GM19239 (cell line): Measurements from ENCODE around the gene MAGI2.

Experiments
- DNase-seq: peaks from one replicate; pipeline ENCODE4 v3.0.0; 2011; ENCODE audit warnings: low spot score; ENCODE audit not compliant: insufficient read length
- FAIRE-seq: peaks from 2 replicates; lab custom pipeline; 2011; peaks lifted over from hg19 to GRCh38; lab: Jason Lieb, UNC

MAGI2 gene

GRCh38 chr7:78168865-78169264 is 1284.6 kb downstream of the MAGI2 start:
- FAIRE-seq, result no peak
- no peak for DNase-seq

GRCh38 chr7:78167860-78168259 is 1285.6 kb downstream of the MAGI2 start:
- DNase-seq (no peak), FAIRE-seq (no peak)

DNA sequence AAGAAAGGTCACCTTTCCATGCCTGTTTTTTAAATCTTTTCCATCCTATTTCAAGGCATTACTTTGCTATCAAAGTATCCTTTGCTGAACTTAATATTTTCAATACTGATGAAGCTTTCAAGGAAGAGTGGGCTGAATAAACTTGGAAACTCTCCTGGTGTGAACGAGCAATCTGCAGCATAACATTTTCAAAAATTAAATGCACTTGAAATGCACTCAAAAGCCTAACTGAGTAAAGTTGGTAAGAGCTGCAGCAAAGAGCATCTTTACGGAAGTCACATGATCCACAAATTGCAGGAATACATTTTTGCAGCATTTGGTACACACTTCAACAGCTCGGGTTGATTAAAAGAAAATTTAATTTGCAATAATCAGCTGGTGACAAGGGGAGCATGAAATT is 1287.6 kb downstream of the MAGI2 start:
- no peak for DNase-seq
- FAIRE-seq, result no peak

DNA sequence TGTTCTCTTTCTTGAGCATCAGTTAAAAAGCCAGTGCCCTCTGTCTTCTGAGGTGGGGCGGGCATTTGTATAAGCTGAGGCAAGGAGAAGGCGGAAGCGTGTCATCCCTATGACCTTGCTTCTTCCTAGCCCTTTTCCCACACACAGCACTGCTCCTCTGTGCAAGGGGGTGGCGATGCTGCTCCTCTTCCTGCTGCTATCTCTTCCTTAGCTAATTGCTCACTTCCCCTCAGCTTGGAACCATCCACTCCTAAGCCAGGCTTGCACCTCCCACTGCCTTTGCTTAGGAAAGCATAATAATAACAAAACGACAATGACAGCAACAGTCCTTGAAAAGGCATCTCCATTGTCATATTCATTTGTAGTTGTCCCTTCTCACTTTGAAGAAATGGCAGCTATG is 1288.0 kb downstream of the MAGI2 start:
- no peak for FAIRE-seq

DNA sequence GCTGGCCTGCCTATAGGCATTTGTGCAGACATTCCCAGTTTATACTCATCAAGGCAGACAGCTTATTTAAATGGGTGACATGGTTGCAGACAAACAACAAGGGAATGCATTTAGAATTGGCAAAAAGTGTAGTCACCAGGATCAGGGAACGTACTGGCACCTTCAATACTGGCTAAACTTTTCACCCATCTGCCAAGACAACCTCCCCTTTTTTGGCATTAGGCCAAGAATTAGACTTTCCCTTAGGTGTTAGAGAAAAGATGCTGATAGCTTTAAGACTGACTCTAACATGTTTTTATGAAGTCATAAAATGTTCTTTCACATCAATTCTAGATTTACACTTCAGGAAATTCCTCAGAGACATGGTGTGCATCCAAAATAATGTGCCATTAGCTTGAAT is 1289.0 kb downstream of the MAGI2 start:
- DNase-seq (no peak), FAIRE-seq (no peak)

More for the DNA sequence above, 1288.0 kb downstream of the MAGI2 start:
- no peak for DNase-seq

DNA sequence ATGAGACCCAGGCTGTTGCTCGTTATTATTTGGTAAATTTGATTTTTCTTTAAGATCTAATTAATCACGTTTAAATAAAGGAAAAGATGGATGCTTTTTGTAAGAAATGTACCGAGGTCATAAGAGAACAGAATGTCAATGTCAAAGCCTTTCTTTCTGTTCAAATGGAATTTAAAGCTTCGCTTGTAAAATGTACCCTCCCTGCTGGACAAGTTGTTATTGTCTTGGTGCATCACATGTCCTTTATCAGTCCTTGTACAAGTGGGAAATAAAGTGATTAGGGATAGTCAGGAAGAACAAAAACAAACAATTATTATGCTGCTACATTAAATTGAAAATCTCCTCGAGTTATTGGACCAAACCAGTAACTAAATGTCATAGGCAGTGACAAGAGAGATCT is 1291.7 kb downstream of the MAGI2 start:
- FAIRE-seq (no peak), DNase-seq (no peak)

DNA sequence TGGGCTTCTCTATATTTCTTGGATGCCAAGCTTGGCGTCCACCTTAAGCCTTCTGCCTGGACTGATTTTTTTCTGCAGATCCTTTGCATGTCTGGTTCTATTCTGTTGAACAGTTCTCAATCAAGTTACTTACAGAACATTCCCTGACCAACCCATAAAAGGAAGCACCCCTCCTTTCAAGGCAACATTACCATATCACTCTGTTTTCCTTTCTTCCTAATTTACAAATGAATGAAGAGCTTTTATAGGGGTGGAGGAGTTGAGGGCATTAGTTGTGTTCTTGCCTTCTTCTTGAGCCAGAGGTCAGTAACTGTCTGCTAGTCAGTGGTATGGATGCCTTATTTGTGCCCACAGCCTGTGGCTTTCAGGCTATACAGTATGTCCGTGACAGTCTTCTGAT is 1293.9 kb downstream of the MAGI2 start:
- no peak for DNase-seq
- no peak for FAIRE-seq

DNA sequence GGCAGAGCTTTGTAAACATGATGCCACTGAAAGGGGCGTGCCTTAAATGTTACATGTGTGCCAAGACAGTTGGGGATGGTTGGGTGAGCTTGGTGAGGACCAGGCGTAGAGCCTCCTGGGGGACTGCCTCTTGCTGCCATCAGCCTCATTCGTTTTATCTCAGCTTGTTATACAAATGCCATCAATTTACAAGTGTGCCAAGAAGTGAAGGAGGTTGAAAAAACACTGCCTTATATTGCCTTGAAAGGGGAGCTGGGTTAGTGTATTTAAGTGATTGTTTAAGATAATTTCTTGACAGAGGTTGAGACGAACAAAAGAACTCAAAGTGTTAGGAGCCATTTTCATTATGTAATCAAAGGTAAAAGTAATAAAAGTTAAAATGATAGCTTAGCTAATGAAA is 1300.2 kb downstream of the MAGI2 start:
- FAIRE-seq (no peak), DNase-seq (no peak)

DNA sequence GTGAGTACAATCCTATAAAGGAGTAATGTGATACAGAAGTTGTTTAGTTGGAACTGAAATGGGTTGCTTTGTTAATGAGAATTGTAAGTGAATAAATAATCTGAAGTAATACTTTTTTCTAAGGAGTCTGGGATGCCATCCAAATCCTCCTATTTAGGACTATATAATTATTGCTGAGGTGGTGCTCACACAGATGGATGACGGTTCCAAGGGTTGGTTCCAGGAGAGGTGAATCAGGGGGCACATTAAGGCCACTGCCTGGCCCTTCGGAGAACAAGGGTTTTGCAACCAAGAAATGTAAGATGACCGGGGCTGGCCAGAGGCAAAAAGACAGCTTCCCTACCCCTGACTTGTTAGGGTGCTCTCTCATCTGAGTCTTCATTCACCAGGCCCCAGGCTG is 1302.2 kb downstream of the MAGI2 start:
- no peak for DNase-seq

DNA sequence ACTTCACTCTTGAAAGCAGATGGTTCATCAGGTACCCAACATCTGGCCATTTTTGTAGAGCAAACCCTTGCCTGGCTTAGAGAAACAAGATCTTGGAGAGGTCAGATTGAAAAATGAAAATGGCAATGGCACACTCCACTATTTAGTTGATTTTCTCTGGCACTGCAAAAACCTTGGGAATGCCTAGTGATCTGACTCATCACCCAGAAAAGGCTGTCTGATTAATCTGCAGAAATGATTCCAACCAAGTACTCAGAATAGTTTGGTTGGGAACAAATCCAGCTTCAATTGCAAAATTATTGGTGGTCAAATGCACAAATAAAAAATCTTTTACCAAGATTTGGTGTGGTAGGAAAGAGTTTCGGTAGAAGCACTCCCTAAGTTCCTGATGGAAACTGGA is 1303.7 kb downstream of the MAGI2 start:
- no peak for FAIRE-seq
- DNase-seq, result no peak

More for the DNA sequence above, 1302.2 kb downstream of the MAGI2 start:
- no peak for FAIRE-seq

GRCh38 chr7:78148166-78148894 is 1305.1 kb downstream of the MAGI2 start:
- DNase-seq (no peak), FAIRE-seq (no peak)

- FAIRE-seq, result no peak
- no peak for DNase-seq
Measured at GRCh38 chr7:78146546-78146945, 1306.9 kb downstream of the MAGI2 start.

GRCh38 chr7:78143661-78144060 is 1309.8 kb downstream of the MAGI2 start:
- DNase-seq, result no peak
- FAIRE-seq, result no peak

- no peak for DNase-seq
- no peak for FAIRE-seq
Measured at GRCh38 chr7:78141522-78142281, 1311.8 kb downstream of the MAGI2 start.

DNA sequence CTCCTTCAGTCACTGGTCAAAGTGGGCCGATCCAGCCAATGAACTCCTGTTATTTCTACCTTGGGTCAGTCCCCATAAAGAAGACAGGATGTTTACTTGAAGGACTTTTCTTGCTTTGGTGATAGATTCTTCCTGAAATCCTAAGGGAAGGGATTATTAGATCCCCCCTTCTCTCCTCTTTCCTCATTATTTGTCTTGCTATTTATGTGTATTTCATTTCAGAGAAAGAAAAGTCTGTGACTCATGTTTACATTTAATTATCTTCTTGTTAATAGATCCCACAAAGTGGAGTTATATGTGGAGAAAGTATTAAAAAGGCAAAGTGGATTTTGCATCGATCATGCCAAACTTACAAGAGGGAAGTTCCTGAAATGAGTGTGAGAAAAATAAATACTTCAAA is 1313.4 kb downstream of the MAGI2 start:
- FAIRE-seq (no peak), DNase-seq (no peak)

GRCh38 chr7:78139335-78139734 is 1314.1 kb downstream of the MAGI2 start:
- DNase-seq, result no peak

GRCh38 chr7:78134774-78135173 is 1318.7 kb downstream of the MAGI2 start:
- DNase-seq (no peak), FAIRE-seq (no peak)

More at GRCh38 chr7:78139335-78139734, 1314.1 kb downstream of the MAGI2 start:
- FAIRE-seq, result no peak

DNA sequence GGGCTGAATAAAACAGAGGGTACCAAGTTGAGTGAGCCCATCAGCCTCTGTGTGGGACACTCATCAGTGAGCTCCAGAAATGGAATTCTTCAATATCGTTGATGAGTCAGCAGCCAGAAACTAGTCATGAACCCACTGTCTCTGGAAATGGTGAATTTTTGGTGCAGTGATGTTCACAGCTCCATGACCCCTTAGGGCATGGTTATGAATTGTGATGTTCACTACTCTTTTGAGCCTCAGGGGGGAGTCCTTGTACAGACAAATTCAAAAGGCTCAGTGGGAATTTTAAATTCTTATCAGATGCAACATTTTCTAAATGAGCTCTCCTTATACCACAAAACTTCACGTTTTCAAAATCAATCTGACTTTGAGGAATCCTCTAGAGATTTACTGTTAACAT is 1319.2 kb downstream of the MAGI2 start:
- DNase-seq, result no peak
- FAIRE-seq, result no peak

GRCh38 chr7:78130446-78131215 is 1322.8 kb downstream of the MAGI2 start:
- no peak for DNase-seq
- FAIRE-seq, result no peak

DNA sequence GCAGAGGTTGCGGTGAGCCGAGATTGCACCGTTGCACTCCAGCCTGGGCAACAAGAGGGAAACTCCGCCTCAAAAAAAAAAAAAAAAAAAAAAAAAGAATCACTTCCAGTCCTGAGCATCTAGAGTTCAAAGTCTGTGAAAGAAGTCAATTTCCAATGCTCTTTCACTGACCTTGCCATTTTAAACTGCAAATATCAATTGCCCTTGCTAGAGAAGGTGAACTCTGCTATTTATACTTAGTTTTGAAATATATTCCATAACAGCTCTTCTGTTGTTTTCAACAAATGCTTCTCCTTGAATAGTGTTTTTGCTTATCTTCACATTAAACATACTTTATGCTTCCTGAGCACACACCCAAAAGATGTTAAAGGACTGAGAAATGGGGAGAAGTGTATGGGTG is 1323.6 kb downstream of the MAGI2 start:
- FAIRE-seq (no peak), DNase-seq (no peak)

DNA sequence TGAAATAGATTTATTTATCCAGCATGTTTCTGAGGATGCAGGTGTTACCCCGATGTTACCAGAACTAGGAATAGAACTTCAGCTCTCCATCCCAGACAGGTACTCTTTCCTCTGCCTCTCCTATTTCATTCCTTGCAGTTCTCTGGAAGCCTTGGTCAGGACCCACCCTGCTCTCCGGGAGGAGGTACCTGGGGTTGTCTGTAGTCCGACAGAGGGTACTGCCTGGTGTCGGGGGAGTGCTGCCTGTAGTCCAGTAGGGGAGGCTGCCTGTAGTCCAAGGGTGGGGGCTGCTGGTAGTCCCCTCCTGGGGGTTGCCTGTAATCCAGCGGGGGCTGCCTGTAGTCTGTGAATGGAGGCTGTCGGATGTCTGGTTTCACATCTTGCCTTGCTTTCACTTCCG is 1326.5 kb downstream of the MAGI2 start:
- DNase-seq (no peak), FAIRE-seq (no peak)
